AG04450 (cell line): ENCODE measurements around the gene KATNAL2. TPM values are rescaled to one million over a fixed set of nuclear protein-coding genes. Genes with fewer than 3 reads are reported as not detected.

Experiments
- CTCF ChIA-PET: fragments of 300-600, 350-600 bp; formaldehyde crosslinking; extraction: SDS; loops from one replicate; lab custom pipeline; 2022; ENCODE audit warnings: antibody characterized with exemption, inconsistent platforms; lab: Charles Lee
- POLR2A ChIA-PET: fragments of 350-600 bp; formaldehyde crosslinking; extraction: SDS; loops from one replicate; lab custom pipeline; 2021; ENCODE audit warnings: antibody characterized with exemption, inconsistent platforms; lab: Yijun Ruan, JAX
- DNase-seq: peaks from one replicate; pipeline ENCODE4 v3.0.0-alpha.2; 2011; ENCODE audit warnings: low read depth, low spot score
- H3K27ac ChIP-seq: one replicate; pipeline ENCODE4 v1.5.1; 2012; ENCODE audit warnings: low read depth, low read length, control low read depth
- H3K27me3 ChIP-seq: one replicate; pipeline ENCODE4 v1.6.0; 2012; ENCODE audit warnings: low read length; ENCODE audit not compliant: control insufficient read depth, insufficient read depth
- H3K4me3 ChIP-seq: 2 replicates; pipeline ENCODE4 v1.5.1; 2011; ENCODE audit warnings: mild to moderate bottlenecking, low read depth, low read length, control low read depth
- H3K9me3 ChIP-seq: 2 replicates; pipeline ENCODE4 v1.5.1; 2012; ENCODE audit warnings: low read length; ENCODE audit not compliant: control insufficient read depth, insufficient read depth
- polyA plus RNA-seq: library from polyadenylated mRNA; depleted of rRNA; stranded (reverse); fragments of >200 nt; gene quantifications from 2 replicates; pipeline ENCODE4 v1.2.3, GENCODE V29; 2011
- TF ChIP-seq, protein P1 (sequence below): IDR thresholded peaks from 2 replicates; pipeline ENCODE4 v1.5.1; 2011; ENCODE audit warnings: low read depth, low read length, control low read depth, inconsistent platforms

KATNAL2 gene
- polyA plus RNA-seq, 1 experiment = 1.9 TPM

DNA sequence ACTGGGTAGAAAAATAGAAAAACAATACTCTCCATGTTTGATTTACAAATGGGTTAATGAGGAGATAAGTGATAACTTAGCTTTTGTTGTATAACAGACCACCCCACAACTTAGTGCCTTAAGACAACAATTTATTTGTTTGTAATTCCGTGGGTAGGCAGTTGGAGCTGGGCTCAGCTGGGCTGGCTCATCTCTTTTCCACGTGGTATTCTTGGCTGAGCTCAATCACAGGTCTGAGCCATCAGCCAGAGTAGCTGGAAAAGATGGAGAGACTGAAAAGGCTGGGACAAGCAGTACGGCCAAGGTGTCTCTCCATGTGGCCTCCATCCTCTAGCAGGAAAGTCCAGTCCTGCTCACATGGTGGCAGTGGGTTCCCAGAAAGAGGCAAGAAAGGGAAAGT is 150.2 kb downstream of the KATNAL2 start:
- DNase-seq = no peak
- CTCF ChIA-PET = interaction anchor here (1.2 to 1.5 kb wide), 2 partner anchors 138 to 894 kb away, joined by 4 to 5 read pairs; a partner anchor contains a TSS
- no peak overlapping the region for H3K4me3 ChIP-seq
- POLR2A ChIA-PET = no interaction called here
- TF ChIP-seq, protein P1, sequence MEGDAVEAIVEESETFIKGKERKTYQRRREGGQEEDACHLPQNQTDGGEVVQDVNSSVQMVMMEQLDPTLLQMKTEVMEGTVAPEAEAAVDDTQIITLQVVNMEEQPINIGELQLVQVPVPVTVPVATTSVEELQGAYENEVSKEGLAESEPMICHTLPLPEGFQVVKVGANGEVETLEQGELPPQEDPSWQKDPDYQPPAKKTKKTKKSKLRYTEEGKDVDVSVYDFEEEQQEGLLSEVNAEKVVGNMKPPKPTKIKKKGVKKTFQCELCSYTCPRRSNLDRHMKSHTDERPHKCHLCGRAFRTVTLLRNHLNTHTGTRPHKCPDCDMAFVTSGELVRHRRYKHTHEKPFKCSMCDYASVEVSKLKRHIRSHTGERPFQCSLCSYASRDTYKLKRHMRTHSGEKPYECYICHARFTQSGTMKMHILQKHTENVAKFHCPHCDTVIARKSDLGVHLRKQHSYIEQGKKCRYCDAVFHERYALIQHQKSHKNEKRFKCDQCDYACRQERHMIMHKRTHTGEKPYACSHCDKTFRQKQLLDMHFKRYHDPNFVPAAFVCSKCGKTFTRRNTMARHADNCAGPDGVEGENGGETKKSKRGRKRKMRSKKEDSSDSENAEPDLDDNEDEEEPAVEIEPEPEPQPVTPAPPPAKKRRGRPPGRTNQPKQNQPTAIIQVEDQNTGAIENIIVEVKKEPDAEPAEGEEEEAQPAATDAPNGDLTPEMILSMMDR = no peak
- no peaks in the 10 kb centered on the region for H3K9me3 ChIP-seq
- peaks cover 3% of the 10 kb centered on the region for H3K27me3 ChIP-seq
- H3K27ac ChIP-seq = no peak overlapping the region

DNA sequence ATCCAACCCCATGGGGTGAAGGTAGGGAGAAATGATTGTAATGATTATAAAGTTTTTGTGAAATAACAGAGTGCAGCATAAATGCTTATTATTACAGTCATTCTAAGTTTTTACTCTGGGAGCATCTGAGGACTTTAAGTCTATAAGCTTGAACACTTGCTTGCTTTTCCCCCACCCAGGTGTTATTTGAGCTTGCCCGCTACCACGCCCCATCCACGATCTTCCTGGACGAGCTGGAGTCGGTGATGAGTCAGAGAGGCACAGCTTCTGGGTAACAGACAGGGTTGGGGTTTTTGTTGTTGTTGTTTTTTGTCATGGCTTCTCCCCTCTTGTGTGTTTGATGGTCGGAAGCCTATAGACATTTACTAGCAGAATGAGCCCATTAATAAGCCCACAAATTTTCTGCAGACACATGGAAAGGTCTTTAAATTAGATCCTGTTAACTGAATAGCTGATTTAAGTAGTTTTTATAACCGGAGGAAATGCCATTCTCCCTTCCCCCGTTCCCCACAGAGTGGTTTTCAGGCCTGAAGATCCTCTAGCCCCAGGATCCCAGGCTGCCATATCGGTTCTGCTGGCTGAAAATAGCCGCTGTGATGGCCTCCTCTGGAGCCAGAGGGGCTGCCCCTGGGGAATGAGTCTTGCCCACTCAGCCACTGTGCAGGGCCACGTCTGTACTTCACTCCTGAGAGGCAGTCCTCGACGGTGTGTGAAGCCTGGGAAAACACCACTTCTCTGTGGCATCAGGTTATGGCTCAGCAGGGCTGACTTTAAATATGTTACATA is 157.9 kb downstream of the KATNAL2 start:
- Histone ChIP-seq H3K27ac (no peak overlapping the region), H3K27me3 (peaks cover 3% of the 10 kb centered on the region), H3K9me3 (no peaks in the 10 kb centered on the region), H3K4me3 (no peak overlapping the region)
- DNase-seq = no peak
- TF ChIP-seq, protein P1 = no peak
- ChIA-PET CTCF (no interaction called here), POLR2A (no interaction called here)

DNA sequence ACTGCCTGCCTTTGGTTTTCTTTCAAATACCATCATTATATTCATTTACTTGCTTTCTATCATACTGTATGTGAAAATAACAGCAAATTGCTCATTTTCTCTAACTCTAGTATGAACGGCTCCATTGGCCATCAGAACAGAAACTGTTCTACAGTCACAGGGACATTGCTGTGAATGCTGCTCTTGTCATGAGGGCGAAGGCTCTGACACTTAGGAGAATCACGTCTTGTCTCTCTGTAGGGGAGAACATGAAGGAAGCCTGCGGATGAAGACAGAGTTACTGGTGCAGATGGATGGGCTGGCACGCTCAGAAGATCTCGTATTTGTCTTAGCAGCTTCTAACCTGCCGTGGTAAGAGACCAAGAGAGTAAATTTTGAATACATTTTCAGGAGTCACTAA is 159.7 kb downstream of the KATNAL2 start:
- Histone ChIP-seq H3K27ac (no peak overlapping the region), H3K4me3 (no peak overlapping the region), H3K9me3 (no peaks in the 10 kb centered on the region), H3K27me3 (no peaks in the 10 kb centered on the region)
- no peak for DNase-seq
- TF ChIP-seq, protein P1 = no peak
- ChIA-PET CTCF (no interaction called here), POLR2A (no interaction called here)

DNA sequence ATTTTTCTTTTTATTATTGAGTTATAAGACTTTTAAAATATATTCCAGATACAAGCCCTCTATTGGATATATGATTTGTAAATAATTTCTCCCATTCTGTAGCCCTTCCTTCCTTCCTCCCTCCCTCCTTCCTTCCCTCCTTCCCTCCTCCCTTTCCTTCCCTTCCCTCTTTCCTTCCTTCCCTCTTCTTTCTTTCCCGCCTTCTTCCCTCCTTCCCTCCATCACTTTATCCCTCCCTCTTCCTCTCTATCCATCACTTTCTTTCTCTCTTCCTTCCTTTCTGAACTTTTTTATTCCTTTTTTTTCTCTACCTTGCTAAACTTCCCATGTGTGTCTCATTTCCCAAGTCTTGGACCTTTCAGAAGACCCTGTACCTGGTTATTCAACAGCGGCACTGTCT is 163.5 kb downstream of the KATNAL2 start:
- ChIA-PET POLR2A (no interaction called here), CTCF (no interaction called here)
- no peaks in the 10 kb centered on the region for H3K27me3 ChIP-seq
- H3K27ac ChIP-seq = no peak overlapping the region
- H3K4me3 ChIP-seq = no peak overlapping the region
- H3K9me3 ChIP-seq = no peaks in the 10 kb centered on the region
- DNase-seq = no peak
- TF ChIP-seq, protein P1 = no peak

DNA sequence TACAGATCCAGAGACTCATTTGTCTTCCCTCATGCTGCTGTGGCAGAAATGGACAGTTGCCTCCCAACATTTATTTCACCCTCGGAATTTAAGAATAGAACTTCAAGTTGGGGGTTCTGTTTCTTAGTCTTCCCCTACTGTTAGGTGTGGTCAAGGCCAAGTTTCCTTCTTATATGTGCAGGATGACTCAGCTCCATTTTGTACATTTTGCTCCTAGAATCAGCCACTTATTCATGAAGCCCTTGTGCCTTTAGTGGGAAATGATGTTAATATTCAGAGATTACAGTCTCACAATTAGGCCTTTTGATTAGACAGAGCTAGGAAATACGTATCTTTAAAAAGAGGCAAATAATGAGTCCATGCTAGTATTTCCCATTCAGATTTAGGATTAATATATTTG is 164.2 kb downstream of the KATNAL2 start:
- TF ChIP-seq, protein P1 = no peak
- Histone ChIP-seq H3K4me3 (no peak overlapping the region), H3K27me3 (no peaks in the 10 kb centered on the region), H3K9me3 (no peaks in the 10 kb centered on the region), H3K27ac (no peak overlapping the region)
- ChIA-PET CTCF (interaction anchor here (0.5 kb wide), 1 partner anchor 742 kb away, joined by 3 read pairs; no protein-coding TSS in a partner anchor), POLR2A (no interaction called here)
- DNase-seq = no peak
